ENCODE results near the gene FAM228A.

The FAM228A gene

GRCh38 chr2:24204505-24204904 is 29.7 kb downstream of the FAM228A start:
- ATAC-seq (no peak), DNase-seq (no peak)
- no peaks in the 10 kb centered on the region for H3K9me3 Mint-ChIP-seq
- H3K4me3 Mint-ChIP-seq, result no peak overlapping the region
- no peaks in the 10 kb centered on the region for H3K4me1 Mint-ChIP-seq
- H3K27ac Mint-ChIP-seq, result no peak overlapping the region
- H3K36me3 Mint-ChIP-seq (ENCODE audit: low read depth), result peaks cover 36% of the 10 kb centered on the region
- no peaks in the 10 kb centered on the region for H3K27me3 Mint-ChIP-seq

DNA sequence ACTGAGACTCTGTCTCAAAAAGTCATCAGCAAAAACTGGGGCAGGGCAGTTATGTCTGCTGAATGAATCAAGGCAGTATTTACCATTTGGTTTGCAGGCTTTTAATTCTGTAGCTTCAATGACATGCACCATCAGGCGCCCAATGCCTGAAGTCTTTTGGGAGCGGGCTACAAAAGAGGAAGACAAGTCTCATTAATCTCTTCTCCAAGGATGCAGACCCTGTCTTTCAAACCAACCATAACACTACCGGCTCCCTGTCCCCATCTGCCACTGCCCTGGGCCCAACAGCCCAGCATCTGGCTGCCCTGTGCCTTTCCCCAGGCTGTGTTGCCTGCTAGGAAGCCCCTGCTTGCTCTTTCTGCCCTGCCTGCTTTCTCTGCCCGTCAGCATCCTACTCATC is 30.3 kb downstream of the FAM228A start:
- no peak overlapping the region for H3K4me3 Mint-ChIP-seq
- peaks cover 40% of the 10 kb centered on the region for H3K36me3 Mint-ChIP-seq (ENCODE audit: low read depth)
- ATAC-seq, result no peak
- H3K4me1 Mint-ChIP-seq, result no peaks in the 10 kb centered on the region
- no peak for DNase-seq
- no peak overlapping the region for H3K27ac Mint-ChIP-seq
- H3K27me3 Mint-ChIP-seq, result no peaks in the 10 kb centered on the region
- H3K9me3 Mint-ChIP-seq, result no peaks in the 10 kb centered on the region

DNA sequence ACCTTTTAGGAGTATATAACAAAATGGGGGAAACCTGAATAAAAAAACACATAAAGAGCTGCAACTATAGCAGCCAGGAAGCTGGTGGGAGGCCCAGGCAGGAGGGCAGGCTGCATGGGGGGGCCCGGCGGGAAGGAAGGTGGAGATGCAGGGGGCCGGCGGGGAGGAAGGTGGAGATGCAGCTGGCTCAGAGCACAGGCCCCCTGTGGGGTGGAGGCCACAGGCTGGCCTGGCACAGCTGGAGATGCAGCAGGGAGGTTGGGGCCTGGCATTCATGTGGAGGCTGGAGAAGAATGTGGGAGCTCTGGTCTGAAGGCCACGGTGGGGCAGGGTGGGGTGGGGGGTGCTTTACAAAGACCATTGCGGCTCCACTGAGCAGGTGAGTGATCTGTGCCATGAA is 31.4 kb downstream of the FAM228A start:
- ATAC-seq, result no peak
- DNase-seq, result no peak
- Mint-ChIP-seq H3K4me1 (no peaks in the 10 kb centered on the region), H3K27me3 (no peaks in the 10 kb centered on the region), H3K36me3 (ENCODE audit: low read depth) (peaks cover 36% of the 10 kb centered on the region), H3K27ac (peak overlapping the region; percentile 32), H3K4me3 (no peak overlapping the region), H3K9me3 (no peaks in the 10 kb centered on the region)

- no peaks in the 10 kb centered on the region for H3K4me1 Mint-ChIP-seq
- DNase-seq (no peak), ATAC-seq (no peak)
- peaks cover 32% of the 10 kb centered on the region for H3K36me3 Mint-ChIP-seq (ENCODE audit: low read depth)
- no peak overlapping the region for H3K4me3 Mint-ChIP-seq
- H3K9me3 Mint-ChIP-seq, result no peaks in the 10 kb centered on the region
- no peaks in the 10 kb centered on the region for H3K27me3 Mint-ChIP-seq
- no peak overlapping the region for H3K27ac Mint-ChIP-seq
These were observed 31.9 kb downstream of the FAM228A start for GRCh38 chr2:24206714-24207113.

- no peak overlapping the region for H3K4me3 Mint-ChIP-seq
- H3K27ac Mint-ChIP-seq, result no peak overlapping the region
- H3K36me3 Mint-ChIP-seq (ENCODE audit: low read depth), result peaks cover 31% of the 10 kb centered on the region
- no peaks in the 10 kb centered on the region for H3K4me1 Mint-ChIP-seq
- no peaks in the 10 kb centered on the region for H3K9me3 Mint-ChIP-seq
- DNase-seq (no peak), ATAC-seq (peak; percentile 11)
- H3K27me3 Mint-ChIP-seq, result no peaks in the 10 kb centered on the region
These were observed 32.5 kb downstream of the FAM228A start for GRCh38 chr2:24207359-24207758.

DNA sequence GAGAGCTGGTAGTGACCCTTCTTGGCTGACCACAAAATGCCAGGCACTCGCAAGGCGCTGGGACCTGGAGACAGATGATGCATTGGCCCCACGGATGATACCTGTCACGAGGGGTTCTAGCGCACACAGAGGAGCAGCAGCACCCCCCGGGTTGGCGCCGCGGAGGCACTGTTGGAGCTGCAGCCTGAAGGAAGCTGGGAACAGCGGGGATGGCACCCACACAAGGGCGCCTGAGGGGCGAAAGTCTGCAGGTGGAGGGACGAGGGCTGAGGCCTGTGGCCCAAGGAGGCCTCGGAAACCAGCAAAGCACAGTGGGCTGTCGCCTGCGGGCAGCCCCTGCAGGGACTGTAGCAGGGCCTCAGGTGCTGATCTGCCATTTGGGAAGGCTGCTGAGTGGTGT is 33.6 kb downstream of the FAM228A start:
- peaks cover 28% of the 10 kb centered on the region for H3K36me3 Mint-ChIP-seq (ENCODE audit: low read depth)
- H3K9me3 Mint-ChIP-seq, result no peaks in the 10 kb centered on the region
- no peaks in the 10 kb centered on the region for H3K27me3 Mint-ChIP-seq

GRCh38 chr2:24209389-24210105 is 34.7 kb downstream of the FAM228A start:
- Mint-ChIP-seq H3K4me3 (no peak overlapping the region), H3K27me3 (no peaks in the 10 kb centered on the region), H3K27ac (no peak overlapping the region), H3K36me3 (ENCODE audit: low read depth) (peaks cover 19% of the 10 kb centered on the region), H3K4me1 (no peaks in the 10 kb centered on the region), H3K9me3 (no peaks in the 10 kb centered on the region)
- ATAC-seq (no peak), DNase-seq (no peak)

More for the DNA sequence above, 33.6 kb downstream of the FAM228A start:
- Mint-ChIP-seq H3K27ac (no peak overlapping the region), H3K4me3 (no peak overlapping the region), H3K4me1 (no peaks in the 10 kb centered on the region)
- ATAC-seq (no peak), DNase-seq (no peak)

- Mint-ChIP-seq H3K4me1 (peaks cover 1% of the 10 kb centered on the region), H3K36me3 (ENCODE audit: low read depth) (peaks cover 19% of the 10 kb centered on the region), H3K9me3 (no peaks in the 10 kb centered on the region)
These were observed 35.2 kb downstream of the FAM228A start for GRCh38 chr2:24210106-24210455.

DNA sequence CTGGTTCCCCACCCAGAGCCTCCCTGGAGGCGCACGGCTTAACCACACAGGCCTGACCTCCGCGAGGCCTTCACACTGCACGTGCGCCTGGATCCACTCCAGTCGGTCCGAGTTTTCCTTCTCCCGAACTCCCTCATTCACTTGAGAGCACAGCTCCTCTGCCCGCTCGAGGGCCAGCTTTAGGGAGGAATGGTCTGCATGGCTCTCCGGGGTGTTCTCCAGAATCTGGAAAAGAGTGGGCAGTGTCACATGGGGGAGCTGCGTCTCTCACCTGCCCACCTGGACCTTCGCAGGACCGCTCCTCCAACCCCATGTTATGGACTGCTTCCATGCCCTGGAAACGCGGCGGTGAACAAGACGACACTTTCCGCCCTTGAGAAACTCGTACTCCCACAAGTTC is 35.9 kb downstream of the FAM228A start:
- Mint-ChIP-seq H3K9me3 (no peaks in the 10 kb centered on the region), H3K27me3 (no peaks in the 10 kb centered on the region), H3K4me3 (no peak overlapping the region), H3K27ac (no peak overlapping the region), H3K36me3 (ENCODE audit: low read depth) (peaks cover 16% of the 10 kb centered on the region), H3K4me1 (peaks cover 3% of the 10 kb centered on the region)
- DNase-seq (no peak), ATAC-seq (no peak)

More at GRCh38 chr2:24210106-24210455, 35.2 kb downstream of the FAM228A start:
- Mint-ChIP-seq H3K4me3 (no peak overlapping the region), H3K27ac (no peak overlapping the region), H3K27me3 (no peaks in the 10 kb centered on the region)
- ATAC-seq (no peak), DNase-seq (no peak)

DNA sequence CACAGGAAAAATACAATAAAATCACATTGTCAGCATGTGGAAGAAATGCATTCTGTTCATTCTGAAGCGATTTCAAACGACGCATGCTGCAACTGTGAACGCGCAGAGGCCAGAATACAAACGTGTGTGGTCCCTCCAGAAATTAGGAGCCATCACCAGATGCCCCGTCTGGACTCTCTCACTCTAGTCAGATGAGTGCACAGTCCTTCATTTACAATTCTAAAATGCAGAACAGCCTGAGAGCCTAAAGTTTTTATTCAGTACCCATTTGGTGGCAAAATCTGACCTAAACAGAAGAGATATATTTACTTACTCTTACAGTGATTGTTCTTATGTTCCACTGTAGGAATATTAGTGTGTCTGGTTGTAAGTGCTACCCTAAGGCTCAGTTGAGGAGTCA is 36.6 kb downstream of the FAM228A start:
- Mint-ChIP-seq H3K4me3 (no peak overlapping the region), H3K27me3 (no peaks in the 10 kb centered on the region), H3K36me3 (ENCODE audit: low read depth) (peaks cover 12% of the 10 kb centered on the region), H3K4me1 (peaks cover 3% of the 10 kb centered on the region), H3K27ac (no peak overlapping the region), H3K9me3 (no peaks in the 10 kb centered on the region)
- ATAC-seq (no peak), DNase-seq (no peak)

DNA sequence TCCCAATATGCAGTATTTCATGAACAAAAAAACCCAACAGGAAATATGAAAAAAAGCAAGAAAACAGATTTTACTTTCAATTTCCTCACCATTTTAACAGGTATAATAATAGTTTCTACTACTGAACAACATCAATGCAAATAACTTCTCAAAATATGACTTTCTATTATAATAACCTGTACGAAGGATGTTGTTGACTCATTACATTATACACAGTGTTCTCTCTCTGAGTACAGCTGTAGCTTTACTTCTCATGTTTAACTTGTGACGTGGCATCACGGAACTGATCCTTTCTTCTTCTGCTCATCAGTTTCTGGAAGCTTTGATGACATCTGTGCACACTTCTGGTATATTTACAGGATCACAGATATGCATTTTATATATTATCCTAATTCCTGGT is 40.0 kb downstream of the FAM228A start:
- no peaks in the 10 kb centered on the region for H3K27me3 Mint-ChIP-seq
- DNase-seq, result no peak
- no peak overlapping the region for H3K27ac Mint-ChIP-seq
- H3K4me3 Mint-ChIP-seq, result no peak overlapping the region
- ATAC-seq, result no peak
- peaks cover 5% of the 10 kb centered on the region for H3K36me3 Mint-ChIP-seq (ENCODE audit: low read depth)
- H3K9me3 Mint-ChIP-seq, result no peaks in the 10 kb centered on the region
- H3K4me1 Mint-ChIP-seq, result peaks cover 3% of the 10 kb centered on the region

DNA sequence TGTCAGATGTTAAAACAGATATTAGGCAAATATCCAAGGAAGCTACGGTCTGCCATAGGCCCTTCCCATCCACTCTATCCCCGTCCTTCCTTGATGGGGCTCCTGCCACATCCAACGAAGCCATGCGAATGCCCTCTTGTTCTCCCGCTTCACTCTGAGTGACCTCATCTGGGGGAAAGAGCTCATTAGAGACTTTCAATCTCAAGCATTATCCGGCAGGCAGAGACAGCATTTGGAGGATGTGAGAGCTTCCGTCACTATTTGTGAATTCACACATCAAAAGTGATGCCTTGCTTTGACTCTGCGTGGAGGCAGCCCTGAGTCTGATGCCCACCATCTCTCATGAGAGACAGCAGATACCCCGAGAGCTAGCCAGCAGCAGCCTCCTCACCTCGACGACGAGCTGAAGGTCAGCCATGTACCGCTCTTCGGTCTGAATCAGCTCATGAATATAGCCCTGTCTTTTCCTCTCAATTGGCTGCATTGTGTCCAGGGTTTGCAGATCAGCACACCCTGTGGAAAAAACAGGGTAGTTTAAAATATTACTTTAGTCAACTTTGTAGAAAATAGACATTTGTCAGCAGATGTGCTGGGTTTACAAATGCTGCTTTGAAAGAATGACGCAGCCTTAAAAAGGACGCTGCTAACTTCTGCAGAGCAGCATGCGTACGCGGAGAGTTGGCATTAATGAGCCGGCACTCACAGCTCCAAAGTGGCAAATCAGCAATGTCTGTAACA is 45.9 kb downstream of the FAM228A start:
- Mint-ChIP-seq H3K4me1 (no peaks in the 10 kb centered on the region), H3K36me3 (ENCODE audit: low read depth) (peaks cover 6% of the 10 kb centered on the region), H3K4me3 (no peak overlapping the region), H3K9me3 (no peaks in the 10 kb centered on the region), H3K27ac (no peak overlapping the region), H3K27me3 (no peaks in the 10 kb centered on the region)
- ATAC-seq (no peak), DNase-seq (no peak)

- Mint-ChIP-seq H3K4me3 (no peak overlapping the region), H3K27ac (no peak overlapping the region), H3K36me3 (ENCODE audit: low read depth) (peaks cover 6% of the 10 kb centered on the region), H3K4me1 (no peaks in the 10 kb centered on the region), H3K9me3 (no peaks in the 10 kb centered on the region), H3K27me3 (no peaks in the 10 kb centered on the region)
- DNase-seq (no peak), ATAC-seq (no peak)
These were observed 46.6 kb downstream of the FAM228A start for GRCh38 chr2:24221343-24222050.

GRCh38 chr2:24222946-24223345 is 48.1 kb downstream of the FAM228A start:
- DNase-seq (no peak), ATAC-seq (no peak)
- Mint-ChIP-seq H3K4me1 (no peaks in the 10 kb centered on the region), H3K27ac (no peak overlapping the region), H3K27me3 (no peaks in the 10 kb centered on the region), H3K4me3 (no peak overlapping the region), H3K9me3 (no peaks in the 10 kb centered on the region), H3K36me3 (ENCODE audit: low read depth) (peaks cover 6% of the 10 kb centered on the region)
